ENCODE measurements around the gene PRKACB.
"Not testable (repeated sequence)": the region's sequence is repeated elsewhere in the genome, so short reads cannot be mapped to it uniquely, and the experiment has no call there.

The PRKACB gene

DNA sequence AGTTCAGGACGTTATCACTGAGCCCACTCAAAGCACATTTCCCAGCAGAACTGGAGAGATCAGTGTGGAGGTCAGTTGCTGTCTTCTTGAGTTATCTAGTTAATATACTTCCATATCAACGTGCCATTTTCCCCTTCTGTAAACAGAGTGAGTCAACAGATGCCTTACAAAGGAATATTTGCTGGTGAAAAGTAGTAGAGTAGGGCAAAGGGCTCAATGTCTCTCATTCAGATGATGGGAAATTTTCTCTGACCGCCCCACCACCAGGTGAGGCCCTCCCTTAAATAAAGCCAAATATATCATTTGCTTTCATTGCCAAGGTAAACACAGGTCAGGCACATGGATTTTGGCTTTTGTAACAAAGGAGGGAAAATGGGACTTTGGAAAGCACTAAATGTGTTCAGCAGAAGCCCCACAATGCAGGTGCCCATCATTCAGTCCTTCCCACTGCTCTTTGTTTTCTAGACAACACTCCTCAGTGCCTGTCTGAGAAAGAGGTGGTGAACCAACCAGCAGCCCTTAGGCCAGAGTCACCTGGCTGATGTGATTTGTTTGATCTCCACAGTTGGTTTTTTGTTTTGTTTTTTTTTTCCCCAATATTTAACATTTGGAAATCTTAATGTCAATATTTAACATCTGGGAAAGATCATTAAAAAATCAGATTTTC, 116.9 kb downstream of the PRKACB start:
- in situ Hi-C loops (cut with MboI; ENCODE audit: low sequenced_read_pairs): no loop called here

DNA sequence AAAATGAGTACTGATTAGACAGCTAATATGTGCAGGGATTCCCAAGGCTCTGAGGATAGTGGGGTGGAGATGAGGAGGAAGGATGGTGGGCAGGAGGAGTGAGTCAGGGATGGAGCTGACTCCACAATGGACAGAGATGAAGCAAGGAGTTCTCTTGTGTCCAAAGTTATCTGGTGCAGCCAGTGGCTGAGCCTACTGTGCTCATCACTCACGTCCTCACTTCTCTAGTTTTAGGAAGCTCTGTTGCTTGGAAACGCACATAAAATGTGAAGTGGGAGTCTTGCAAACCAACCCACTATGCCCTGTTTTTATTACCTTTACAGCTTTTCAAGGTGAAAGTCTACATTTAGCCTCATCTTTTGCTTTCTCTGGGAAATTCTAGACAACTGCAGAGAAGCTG, 120.9 kb downstream of the PRKACB start:
- in situ Hi-C loops (cut with MboI; ENCODE audit: low sequenced_read_pairs): no loop called here

DNA sequence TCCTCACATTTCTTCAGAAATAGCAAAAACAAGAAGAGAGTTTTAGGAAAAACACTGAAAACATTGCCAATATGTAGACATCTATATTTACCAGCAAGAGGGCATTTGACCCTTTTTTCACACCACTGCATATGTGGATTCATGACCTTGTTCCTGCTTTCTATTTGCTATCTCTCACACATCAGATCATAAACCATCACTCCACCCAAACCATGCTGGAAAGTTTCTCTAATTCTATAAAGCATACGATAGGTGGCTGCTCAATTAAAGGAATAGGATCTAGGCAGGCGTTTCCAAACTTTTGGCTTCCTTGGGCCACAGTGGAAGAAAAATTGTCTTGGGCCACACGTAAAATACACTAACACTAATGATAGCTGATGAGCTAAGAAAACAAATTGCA, 121.8 kb downstream of the PRKACB start:
- in situ Hi-C loops (cut with MboI; ENCODE audit: low sequenced_read_pairs): no loop called here

DNA sequence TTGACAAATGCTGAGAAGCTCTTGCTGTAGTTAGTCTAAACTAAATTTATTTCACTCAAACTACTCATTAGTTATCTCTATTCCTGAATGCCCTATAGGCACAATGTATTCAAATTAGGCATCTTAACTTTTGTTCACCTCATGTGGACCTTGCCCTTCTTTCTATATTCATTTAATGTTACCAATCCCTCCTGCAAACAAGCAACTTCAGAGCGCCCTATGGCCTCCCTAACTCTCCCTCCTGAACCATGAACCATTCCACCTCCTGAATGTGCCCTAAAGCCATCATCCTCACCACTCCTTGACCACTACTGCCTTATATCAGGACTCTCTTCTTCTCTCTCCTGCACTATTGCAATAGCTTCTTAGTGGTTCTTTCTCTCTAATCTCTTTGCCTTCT, 122.7 kb downstream of the PRKACB start:
- in situ Hi-C loops (cut with MboI; ENCODE audit: low sequenced_read_pairs): no loop called here

DNA sequence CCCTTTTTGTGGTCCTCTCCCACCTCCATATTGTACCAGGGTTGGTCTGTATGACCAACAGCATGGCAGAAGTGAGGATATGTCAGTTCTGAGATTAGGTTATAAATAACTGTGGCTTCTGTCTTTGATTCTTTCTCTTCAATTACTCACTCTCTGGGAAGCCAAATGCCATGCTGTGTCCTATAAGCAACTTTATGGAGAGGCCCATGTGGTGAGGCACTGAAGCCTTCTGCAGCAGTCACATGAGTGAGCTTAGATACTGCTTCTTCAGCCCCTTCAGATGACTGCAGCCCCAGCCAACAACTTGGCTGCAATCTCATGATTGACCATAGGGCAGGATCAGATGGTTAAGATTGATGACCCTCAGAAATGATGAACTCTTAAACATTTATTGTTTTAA, 123.4 kb downstream of the PRKACB start:
- in situ Hi-C loops (cut with MboI; ENCODE audit: low sequenced_read_pairs): no loop called here

DNA sequence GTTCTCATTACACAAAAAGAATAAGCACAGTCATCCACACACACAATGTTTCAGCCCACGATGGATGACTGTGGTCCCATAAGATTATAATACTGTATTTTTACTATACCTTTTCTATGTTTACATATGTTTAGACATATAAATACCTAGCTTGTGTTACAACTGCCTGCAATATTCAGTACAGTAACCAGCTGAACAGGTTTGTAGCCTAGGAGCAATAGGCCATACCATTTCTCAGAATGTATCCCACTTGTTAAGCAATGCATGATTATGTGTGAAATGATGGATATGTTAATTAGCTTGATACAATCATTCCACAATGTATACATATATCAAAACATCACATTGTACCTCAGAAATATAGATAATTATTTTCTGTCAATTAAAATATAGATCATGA, 124.3 kb downstream of the PRKACB start:
- in situ Hi-C loops (cut with MboI; ENCODE audit: low sequenced_read_pairs): no loop called here

DNA sequence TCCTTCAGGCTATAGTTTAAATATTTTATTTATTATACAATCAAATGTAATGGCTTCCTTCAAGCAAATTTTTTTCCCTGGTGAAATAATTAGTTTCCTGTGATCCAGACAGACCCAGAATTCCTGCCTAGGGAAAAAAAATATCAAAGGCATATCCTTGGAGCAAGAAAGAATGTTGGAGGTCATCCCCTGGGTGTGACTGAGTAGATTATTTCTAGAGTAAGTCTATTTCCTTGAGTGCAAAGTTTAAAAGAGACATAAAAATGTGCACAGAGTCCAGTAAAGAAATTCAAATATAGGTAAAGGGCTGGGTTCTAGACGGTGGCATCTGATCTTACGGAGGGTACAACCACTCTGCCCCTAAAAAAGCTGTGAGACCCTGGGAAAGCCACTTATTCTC, 125.2 kb downstream of the PRKACB start:
- in situ Hi-C loops (cut with MboI; ENCODE audit: low sequenced_read_pairs): no loop called here

DNA sequence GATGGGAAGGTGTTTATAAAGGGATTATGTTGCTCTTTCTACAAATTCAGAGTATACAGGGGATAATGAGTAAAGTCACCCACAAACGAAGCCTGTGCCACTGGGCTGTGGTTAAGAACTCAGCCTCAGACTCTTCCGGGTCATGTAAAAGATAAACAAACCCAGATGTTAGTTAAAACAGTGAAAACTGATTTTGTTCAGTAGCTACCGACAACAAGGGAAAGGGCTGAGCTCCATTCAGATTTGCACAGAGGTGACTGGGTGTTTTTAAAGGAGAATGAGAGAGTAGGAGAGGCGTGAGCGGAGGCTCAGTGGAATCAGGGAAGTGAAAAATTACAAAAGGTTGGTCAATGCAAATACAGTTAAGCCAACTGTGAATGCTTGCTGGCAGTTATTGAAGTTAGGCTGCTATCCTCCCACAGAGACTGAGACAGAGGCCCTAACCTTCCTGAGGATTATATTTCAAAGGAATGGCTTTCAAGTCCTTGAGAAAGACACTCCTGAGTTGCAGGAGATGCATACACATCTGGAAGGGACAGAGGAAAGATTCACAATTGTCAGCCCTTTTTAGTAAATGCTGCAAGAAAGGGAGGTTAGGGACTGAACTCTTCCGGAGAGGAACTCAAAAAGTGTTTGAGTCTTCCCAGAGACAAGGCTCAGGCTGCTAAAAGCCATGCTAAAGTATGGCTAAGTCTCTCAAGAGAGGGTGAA, 127.5 kb downstream of the PRKACB start:
- in situ Hi-C loops (cut with MboI; ENCODE audit: low sequenced_read_pairs): no loop called here

DNA sequence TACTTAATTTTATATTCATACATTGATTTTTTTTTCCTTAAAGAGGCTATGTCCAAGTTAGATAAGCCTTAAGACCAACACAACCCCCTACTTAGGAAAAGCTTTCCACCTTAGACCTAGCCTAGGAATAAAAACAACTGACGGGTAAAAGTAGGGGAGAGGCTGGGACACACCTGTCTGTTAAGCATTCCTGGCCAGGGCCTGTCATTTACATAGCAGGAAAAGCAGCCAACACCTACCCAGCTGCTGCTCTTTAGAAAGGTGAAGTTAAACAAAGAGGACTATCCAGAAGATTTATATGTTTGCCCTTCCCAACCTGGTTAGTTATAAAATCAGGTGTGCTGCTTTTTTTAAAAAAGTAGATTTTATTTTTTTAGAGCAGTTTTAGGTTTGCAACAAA, 128.3 kb downstream of the PRKACB start:
- in situ Hi-C loops (cut with MboI; ENCODE audit: low sequenced_read_pairs): no loop called here

DNA sequence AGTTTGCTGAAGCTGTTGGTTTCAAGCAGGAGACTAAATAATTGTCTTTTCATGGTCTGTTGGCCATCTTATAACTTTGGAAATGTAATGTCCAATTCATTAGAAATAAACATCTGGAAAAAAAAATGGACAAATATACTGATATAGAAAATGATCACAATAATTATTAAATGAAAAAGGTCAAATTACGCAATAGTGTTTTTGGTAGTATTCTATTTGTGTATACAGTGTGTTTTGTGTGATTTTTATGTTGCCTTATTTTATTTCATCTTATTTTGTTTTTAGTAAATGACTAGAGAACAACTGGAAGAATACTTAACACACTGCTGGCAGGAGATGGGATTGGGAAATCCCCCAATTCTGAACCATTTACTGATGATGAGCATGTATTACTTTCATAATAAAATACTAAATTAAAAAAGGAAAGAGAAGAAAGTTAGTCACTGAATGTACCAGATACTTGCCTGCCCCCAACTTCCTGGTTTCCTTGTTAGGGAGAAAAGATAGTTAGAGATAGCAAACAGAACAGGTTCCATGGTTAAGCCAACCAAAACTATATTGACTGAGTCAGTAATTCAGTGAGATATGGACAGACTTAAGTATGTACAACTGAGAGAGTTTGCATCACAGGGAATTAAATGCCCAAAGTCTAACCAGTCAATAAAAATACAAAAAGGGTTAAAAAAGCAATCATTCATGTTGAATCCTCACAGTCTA, 133.4 kb downstream of the PRKACB start:
- in situ Hi-C loops (cut with MboI; ENCODE audit: low sequenced_read_pairs): no loop called here

DNA sequence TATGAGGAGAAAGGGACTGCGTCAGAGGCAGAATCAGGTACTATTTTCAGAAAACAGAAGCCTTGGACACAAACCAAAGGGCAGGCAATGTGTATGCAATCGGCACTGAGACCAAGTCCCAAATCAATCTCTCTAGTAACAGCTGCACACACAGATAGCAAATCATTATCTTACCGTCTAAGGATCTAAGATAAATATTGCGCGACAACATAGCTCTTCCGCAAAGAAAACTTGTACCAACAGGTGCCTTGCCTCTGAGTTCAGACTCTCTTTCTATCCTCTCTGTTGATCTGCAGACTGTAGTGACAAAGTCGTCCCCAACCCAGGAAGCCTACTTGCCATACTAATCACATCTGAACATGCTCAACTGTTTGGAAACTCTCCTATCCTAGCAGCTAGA, 134.8 kb downstream of the PRKACB start:
- in situ Hi-C loops (cut with MboI; ENCODE audit: low sequenced_read_pairs): no loop called here

DNA sequence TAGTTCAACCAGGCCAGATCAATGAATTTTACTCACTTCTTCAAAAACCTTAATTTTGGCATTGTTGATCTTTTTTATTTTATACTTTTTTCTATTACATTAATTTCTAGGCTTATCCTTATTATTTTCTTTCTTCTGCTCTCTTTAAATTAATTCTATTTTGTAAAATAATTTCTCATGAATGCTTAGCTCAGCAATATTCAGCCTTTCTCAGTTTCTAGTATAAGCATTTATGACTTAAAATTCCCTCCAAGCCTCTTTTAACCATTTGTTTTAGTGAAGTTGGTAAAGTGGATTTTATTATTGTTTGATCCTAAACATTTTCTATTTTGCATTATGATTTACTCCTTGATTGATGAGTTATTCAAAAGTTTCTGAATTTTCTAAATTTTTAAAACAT, 136.8 kb downstream of the PRKACB start:
- in situ Hi-C loops (cut with MboI; ENCODE audit: low sequenced_read_pairs): no loop called here

DNA sequence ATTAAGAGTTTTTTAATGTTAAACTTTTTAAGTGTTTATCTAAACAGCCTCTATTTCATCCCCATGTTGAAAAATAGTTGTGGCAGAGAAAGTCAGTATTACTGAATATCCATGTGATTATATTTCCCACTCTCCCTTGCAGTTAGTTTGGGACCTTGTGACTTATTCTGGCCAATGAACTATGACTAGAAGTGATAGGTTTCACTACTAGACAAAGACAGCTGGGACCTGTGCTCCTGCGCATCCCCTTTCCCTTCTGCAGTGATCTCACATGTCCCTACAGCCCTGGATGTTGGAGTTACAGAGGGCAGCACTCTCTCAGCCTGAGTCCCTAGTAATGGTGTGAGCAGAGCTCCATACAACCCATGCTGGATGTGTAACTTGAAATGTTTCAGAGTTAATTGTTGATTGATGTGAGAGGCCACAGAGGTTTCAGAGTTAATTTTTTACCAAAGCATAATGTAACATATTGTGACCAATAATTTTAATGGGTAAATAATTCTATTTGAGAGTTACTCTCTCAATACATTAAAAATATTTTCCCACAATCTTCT, 138.8 kb downstream of the PRKACB start:
- in situ Hi-C loops (cut with MboI; ENCODE audit: low sequenced_read_pairs): no loop called here

DNA sequence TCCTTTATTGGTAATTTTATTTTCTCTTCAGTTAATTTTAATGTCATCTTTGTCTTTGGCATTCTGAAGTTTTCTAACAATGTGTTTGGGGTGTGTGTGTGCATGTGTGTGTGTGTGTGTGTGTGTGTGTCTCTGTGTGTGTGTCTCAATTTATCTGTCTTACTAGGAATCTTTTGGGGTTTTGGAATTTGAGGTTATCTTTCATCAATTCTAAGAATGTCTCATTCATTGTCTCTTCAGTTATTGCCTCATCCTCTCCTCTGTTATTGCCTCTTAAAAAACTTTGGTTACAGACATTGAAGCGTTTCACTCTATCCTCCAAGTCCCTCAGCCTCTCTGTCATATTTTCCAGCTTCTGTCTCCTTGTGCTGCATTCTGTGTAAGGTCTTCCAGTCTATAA, 139.3 kb downstream of the PRKACB start:
- in situ Hi-C loops (cut with MboI; ENCODE audit: low sequenced_read_pairs): no loop called here

DNA sequence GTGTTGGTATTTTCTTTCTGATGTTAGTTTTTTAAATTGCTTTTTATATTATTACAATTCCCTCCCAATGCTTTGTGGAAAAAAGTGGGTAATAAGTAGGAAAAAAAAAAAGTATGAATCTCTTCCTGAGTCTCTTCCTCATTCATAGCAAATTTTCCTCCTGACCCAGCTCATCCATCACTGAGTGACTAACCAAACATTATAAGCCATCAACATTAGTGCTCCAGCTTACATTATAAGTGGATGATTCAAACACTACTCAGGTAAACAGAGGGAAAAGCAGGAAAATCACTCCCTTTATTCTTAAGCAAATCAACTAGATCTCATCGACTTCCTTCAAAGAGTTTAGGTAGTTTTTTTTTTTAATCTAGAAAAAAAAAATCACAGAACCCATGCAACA, 142.0 kb downstream of the PRKACB start:
- in situ Hi-C loops (cut with MboI; ENCODE audit: low sequenced_read_pairs): no loop called here

DNA sequence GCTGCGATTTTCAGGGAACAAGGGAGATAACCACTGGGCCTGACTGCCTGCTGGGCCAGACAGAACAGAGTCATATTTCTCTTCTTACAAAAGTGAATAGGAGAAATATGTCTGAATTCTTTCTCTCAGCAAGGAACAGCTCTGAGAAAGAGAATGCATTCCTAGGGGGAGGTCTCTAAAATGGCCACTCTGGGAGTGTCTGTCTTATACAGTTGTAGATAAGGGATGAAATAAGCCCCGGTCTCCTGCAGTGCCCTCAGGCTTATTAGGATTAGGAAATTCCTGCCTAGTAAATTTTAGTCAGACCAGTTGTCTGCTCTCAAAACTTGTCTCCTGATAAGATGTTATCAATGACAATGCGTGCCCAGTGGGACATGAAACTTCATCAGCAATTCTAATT, 143.3 kb downstream of the PRKACB start:
- in situ Hi-C loops (cut with MboI; ENCODE audit: low sequenced_read_pairs): not testable (repeated sequence)

Measured in HL-60/S4 treated with phorbol 12-myristate 13-acetate at 8.2 ng/mL for 4 days and 3 days (cell line).